Subcutaneous abdominal adipose tissue (tissue), 5 donors: ENCODE data around the gene PPFIBP2.

Experiments used
- H3K27ac ChIP-seq: one replicate; pipeline ENCODE4 v1.7.0; 2013; ENCODE audit warnings: low read depth, mild to moderate bottlenecking, inconsistent platforms, low read length, moderate library complexity
- H3K27me3 ChIP-seq, 5 donors: one replicate each; pipeline ENCODE4 v1.7.0; 2013; ENCODE audit warnings: low read length in 5 of 5, inconsistent platforms in 1 of 5; ENCODE audit not compliant: control insufficient read depth in 5 of 5, insufficient read depth in 4 of 5
- H3K36me3 ChIP-seq, 5 donors: one replicate each; pipeline ENCODE4 v1.7.0; 2013; ENCODE audit warnings: low read length in 5 of 5; ENCODE audit not compliant: control insufficient read depth in 5 of 5, insufficient read depth in 5 of 5
- H3K4me1 ChIP-seq, 5 donors: one replicate each; pipeline ENCODE4 v1.7.0; 2013; ENCODE audit warnings: low read length in 5 of 5, mild to moderate bottlenecking in 3 of 5, moderate library complexity in 1 of 5; ENCODE audit not compliant: control insufficient read depth in 5 of 5, insufficient read depth in 5 of 5
- H3K4me3 ChIP-seq, 5 donors: one replicate each; pipeline ENCODE4 v1.7.0; 2013; ENCODE audit warnings: low read length in 5 of 5, low read depth in 1 of 5
- H3K9ac ChIP-seq, 5 donors: one replicate each; pipeline ENCODE4 v1.7.0; 2013; ENCODE audit warnings: low read length in 5 of 5, mild to moderate bottlenecking in 4 of 5, moderate library complexity in 3 of 5
- H3K9me3 ChIP-seq, 5 donors: one replicate each; pipeline ENCODE4 v1.7.0; 2013; ENCODE audit warnings: low read length in 5 of 5; ENCODE audit not compliant: control insufficient read depth in 5 of 5
- donor health status: healthy.
- donor health status: healthy.
- donor health status: healthy.
- donor health status: healthy.
- donor health status: healthy.

Gene PPFIBP2

GRCh38 chr11:7533199-7534041 lies 19.6 kb downstream of the PPFIBP2 start:
- Histone ChIP-seq H3K9me3 (no peaks in the 10 kb centered on the region), H3K36me3 (no peaks in the 10 kb centered on the region), H3K27me3 (peaks cover 0 to 2% (median 0%) of the 10 kb centered on the region in 5 donors), H3K4me3 (no peak overlapping the region), H3K9ac (no peak overlapping the region), H3K4me1 (peaks cover 4 to 39% (median 25%) of the 10 kb centered on the region in 5 donors), H3K27ac (no peak overlapping the region)

GRCh38 chr11:7534042-7534378 lies 20.2 kb downstream of the PPFIBP2 start:
- Histone ChIP-seq H3K27ac (no peak overlapping the region), H3K36me3 (no peaks in the 10 kb centered on the region), H3K4me3 (no peak overlapping the region), H3K9me3 (no peaks in the 10 kb centered on the region), H3K9ac (no peak overlapping the region), H3K27me3 (peaks cover 0 to 2% (median 0%) of the 10 kb centered on the region in 5 donors), H3K4me1 (peaks cover 5 to 42% (median 29%) of the 10 kb centered on the region in 5 donors)

- H3K27me3 ChIP-seq: peaks cover 0 to 2% (median 0%) of the 10 kb centered on the region in 5 donors
- no peak overlapping the region for H3K27ac ChIP-seq
- no peaks in the 10 kb centered on the region for H3K9me3 ChIP-seq
- H3K4me1 ChIP-seq: peaks cover 5 to 30% (median 17%) of the 10 kb centered on the region in 5 donors
- no peaks in the 10 kb centered on the region for H3K36me3 ChIP-seq
- no peak overlapping the region for H3K9ac ChIP-seq
- no peak overlapping the region for H3K4me3 ChIP-seq
These were observed 22.3 kb downstream of the PPFIBP2 start for GRCh38 chr11:7536100-7536499.

DNA sequence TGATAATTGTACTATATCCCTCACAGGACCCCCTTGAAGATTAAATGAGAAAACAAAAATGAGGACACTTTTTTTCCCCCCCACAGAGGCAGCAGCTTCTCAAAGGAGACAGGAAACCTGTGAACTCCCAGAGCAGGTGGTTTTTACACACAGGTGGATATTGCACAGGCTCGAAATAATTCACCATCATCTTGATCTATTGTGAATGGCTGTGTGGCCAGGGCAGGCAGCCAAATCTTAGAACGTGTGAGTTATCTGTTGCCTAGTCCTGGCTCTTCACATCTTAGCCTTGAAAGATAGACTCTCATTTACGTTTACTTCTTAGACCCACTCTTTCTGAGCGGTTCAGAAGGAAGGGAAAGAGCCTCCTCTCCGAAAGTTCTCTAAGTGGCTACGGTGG lies 23.5 kb downstream of the PPFIBP2 start:
- Histone ChIP-seq H3K27ac (no peak overlapping the region), H3K4me1 (peaks cover 5 to 25% (median 15%) of the 10 kb centered on the region in 5 donors), H3K27me3 (peaks cover 0 to 2% (median 0%) of the 10 kb centered on the region in 5 donors), H3K9ac (no peak overlapping the region), H3K4me3 (no peak overlapping the region), H3K36me3 (no peaks in the 10 kb centered on the region), H3K9me3 (no peaks in the 10 kb centered on the region)

GRCh38 chr11:7538031-7538430 lies 24.2 kb downstream of the PPFIBP2 start:
- Histone ChIP-seq H3K27me3 (peaks cover 0 to 2% (median 0%) of the 10 kb centered on the region in 5 donors), H3K27ac (no peak overlapping the region), H3K4me1 (peaks cover 5 to 20% (median 13%) of the 10 kb centered on the region in 5 donors), H3K4me3 (peak overlapping the region in 2 of 5 donors; percentile 16 to 18), H3K36me3 (no peaks in the 10 kb centered on the region), H3K9ac (no peak overlapping the region), H3K9me3 (no peaks in the 10 kb centered on the region)

DNA sequence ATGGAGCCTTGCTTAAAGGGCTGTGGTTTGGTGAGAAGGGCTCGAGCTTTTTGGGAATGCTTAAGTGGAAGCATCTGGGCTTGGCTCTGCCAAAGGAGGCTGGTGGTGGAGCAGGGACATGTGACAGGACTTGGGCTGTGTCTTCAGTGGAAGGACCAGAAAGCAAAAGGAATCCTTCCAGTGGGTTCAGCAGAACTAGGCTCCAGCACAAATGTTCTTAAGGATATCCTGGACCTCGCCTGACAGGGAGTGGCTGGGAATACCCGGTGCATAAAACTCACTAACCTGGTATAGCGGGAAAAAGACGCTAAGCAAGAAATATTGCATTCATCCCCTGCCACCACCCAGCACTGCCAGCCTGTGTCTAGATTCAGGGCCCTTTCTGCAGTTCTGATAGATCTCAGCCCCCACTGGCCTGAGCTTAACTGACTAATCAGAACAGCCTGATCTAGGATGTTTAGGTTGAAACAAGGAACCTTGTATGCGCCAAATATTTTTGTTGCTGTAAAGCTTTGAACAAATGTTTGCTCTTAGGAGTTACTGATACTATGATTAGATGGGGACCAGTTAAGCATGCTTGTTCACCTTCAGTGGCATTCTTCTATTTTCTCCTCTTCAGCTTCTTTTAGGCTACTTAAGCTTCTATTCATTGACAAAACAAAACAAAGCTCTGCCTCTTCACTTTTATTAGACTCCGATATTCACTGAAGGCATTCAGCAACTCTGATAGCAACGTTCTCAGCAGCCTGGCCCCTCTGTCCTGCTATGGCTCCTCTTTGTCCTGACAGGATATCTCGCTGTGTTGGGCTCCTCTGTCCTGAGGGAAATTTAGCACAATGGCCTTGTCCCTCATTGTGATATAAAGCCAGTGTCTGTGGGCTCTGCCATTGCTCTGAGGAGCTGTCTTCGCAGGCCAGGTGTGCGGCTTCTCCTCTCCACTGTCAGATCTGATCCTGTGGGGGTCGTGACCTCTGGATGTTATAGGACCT lies 25.0 kb downstream of the PPFIBP2 start:
- Histone ChIP-seq H3K9me3 (no peaks in the 10 kb centered on the region), H3K27me3 (peaks cover 0 to 2% (median 0%) of the 10 kb centered on the region in 5 donors), H3K4me1 (peaks cover 5 to 25% (median 19%) of the 10 kb centered on the region in 5 donors), H3K4me3 (peak overlapping the region in 1 of 5 donors; percentile 18), H3K9ac (no peak overlapping the region), H3K36me3 (no peaks in the 10 kb centered on the region), H3K27ac (peak overlapping the region; percentile 10)

- Histone ChIP-seq H3K4me3 (no peak overlapping the region), H3K27ac (no peak overlapping the region), H3K9ac (no peak overlapping the region), H3K9me3 (no peaks in the 10 kb centered on the region), H3K4me1 (peaks cover 5 to 25% (median 19%) of the 10 kb centered on the region in 5 donors), H3K36me3 (no peaks in the 10 kb centered on the region), H3K27me3 (peaks cover 0 to 2% (median 0%) of the 10 kb centered on the region in 5 donors)
These were observed 27.2 kb downstream of the PPFIBP2 start for GRCh38 chr11:7540830-7541555.

DNA sequence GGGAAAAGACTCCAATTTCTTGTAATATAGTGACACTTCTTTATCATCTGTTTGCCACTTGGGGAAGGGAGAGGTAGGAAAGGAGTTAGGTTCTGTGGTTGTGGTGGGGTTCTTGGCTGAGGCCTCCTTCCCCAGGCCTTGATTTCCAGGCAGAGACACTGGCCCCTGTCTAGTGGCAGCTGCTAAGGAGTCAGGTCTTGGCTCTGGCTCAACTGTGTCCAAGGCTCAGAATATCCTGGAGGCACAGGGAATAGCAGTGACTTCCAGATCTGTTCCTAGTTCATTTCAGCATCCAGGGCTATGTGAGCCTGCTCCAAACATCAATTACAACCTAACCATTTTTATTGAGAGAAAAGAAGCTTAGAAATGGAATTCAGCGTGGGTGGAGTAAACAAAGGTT lies 29.5 kb downstream of the PPFIBP2 start:
- Histone ChIP-seq H3K36me3 (peaks cover 0 to 3% (median 0%) of the 10 kb centered on the region in 5 donors), H3K9ac (peak overlapping the region in 1 of 5 donors; percentile 12), H3K4me3 (no peak overlapping the region), H3K27me3 (no peaks in the 10 kb centered on the region), H3K9me3 (no peaks in the 10 kb centered on the region), H3K4me1 (peaks cover 2 to 16% (median 12%) of the 10 kb centered on the region in 5 donors), H3K27ac (no peak overlapping the region)

- H3K4me3 ChIP-seq: no peak overlapping the region
- H3K4me1 ChIP-seq: peaks cover 0 to 11% (median 7%) of the 10 kb centered on the region in 5 donors
- no peak overlapping the region for H3K27ac ChIP-seq
- H3K9me3 ChIP-seq: no peaks in the 10 kb centered on the region
- H3K9ac ChIP-seq: peak overlapping the region in 1 of 5 donors; percentile 5
- no peaks in the 10 kb centered on the region for H3K27me3 ChIP-seq
- H3K36me3 ChIP-seq: peaks cover 0 to 3% (median 0%) of the 10 kb centered on the region in 5 donors
These were observed 30.2 kb downstream of the PPFIBP2 start for GRCh38 chr11:7544021-7544420.
